GM12892 (cell line): Measurements from ENCODE around the gene CBX8.
"Not testable (repeated sequence)": the region's sequence is repeated elsewhere in the genome, so short reads cannot be mapped to it uniquely, and the experiment has no call there.

ENCODE experiments used
- POLR2A ChIP-seq: IDR thresholded peaks from 2 replicates; pipeline ENCODE4 v1.6.1; 2011; ENCODE audit warnings: low read depth, low read length, control low read depth
- POLR2AphosphoS5 ChIP-seq: IDR thresholded peaks from 2 replicates; pipeline ENCODE4 v1.6.1; 2011; ENCODE audit warnings: low read depth, low read length, control low read depth
- TAF1 ChIP-seq: IDR thresholded peaks from 2 replicates; pipeline ENCODE4 v1.6.1; 2011; ENCODE audit warnings: low read depth, mild to moderate bottlenecking, control low read depth, low read length, borderline replicate concordance

GRCh38 chr17:79754903-79755302, 42.0 kb downstream of the CBX8 start:
- not testable (repeated sequence) for TF ChIP-seq POLR2A, POLR2AphosphoS5, TAF1
